HG03378 (cell line): ENCODE results near the gene CHI3L2.
"Not testable (repeated sequence)": the region's sequence is repeated elsewhere in the genome, so short reads cannot be mapped to it uniquely, and the experiment has no call there.

ENCODE experiments used
- ATAC-seq: cut with Tn5 transposase; IDR thresholded peaks from one replicate; pipeline ENCODE4 v1.9.1; 2021; ENCODE audit warnings: mild to moderate bottlenecking, moderate library complexity; ENCODE audit not compliant: unreplicated experiment

Gene CHI3L2

GRCh38 chr1:111201275-111202090, 26.0 kb upstream of the CHI3L2 start:
- ATAC-seq: no peak

GRCh38 chr1:111202366-111202706, 25.2 kb upstream of the CHI3L2 start:
- ATAC-seq: no peak

GRCh38 chr1:111202707-111203623, 24.5 kb upstream of the CHI3L2 start:
- ATAC-seq: no peak

- ATAC-seq: peak; percentile 38
Observed at GRCh38 chr1:111203681-111204200, 23.8 kb upstream of the CHI3L2 start.

- peak; percentile 31 for ATAC-seq
Observed at GRCh38 chr1:111204201-111204982, 23.1 kb upstream of the CHI3L2 start.

GRCh38 chr1:111204983-111205713, 22.4 kb upstream of the CHI3L2 start:
- no peak for ATAC-seq

- no peak for ATAC-seq
Observed at GRCh38 chr1:111205714-111206050, 21.8 kb upstream of the CHI3L2 start.

GRCh38 chr1:111208921-111209320, 18.6 kb upstream of the CHI3L2 start:
- ATAC-seq: no peak

- no peak for ATAC-seq
Observed at GRCh38 chr1:111209622-111210021, 17.9 kb upstream of the CHI3L2 start.

GRCh38 chr1:111211921-111212320, 15.6 kb upstream of the CHI3L2 start:
- no peak for ATAC-seq

- no peak for ATAC-seq
Observed at GRCh38 chr1:111212634-111213335, 14.7 kb upstream of the CHI3L2 start.

- ATAC-seq: no peak
Observed at GRCh38 chr1:111213412-111213811, 14.1 kb upstream of the CHI3L2 start.

GRCh38 chr1:111214074-111214801, 13.3 kb upstream of the CHI3L2 start:
- ATAC-seq: no peak

- no peak for ATAC-seq
Observed at GRCh38 chr1:111214884-111215283, 12.6 kb upstream of the CHI3L2 start.

GRCh38 chr1:111215285-111215684, 12.2 kb upstream of the CHI3L2 start:
- not testable (repeated sequence) for ATAC-seq

- ATAC-seq: no peak
Observed at GRCh38 chr1:111216751-111217150, 10.8 kb upstream of the CHI3L2 start.

- no peak for ATAC-seq
Observed at GRCh38 chr1:111217183-111217910, 10.2 kb upstream of the CHI3L2 start.
